K562 (cell line): ENCODE data around the gene FBXL12. TPM values are rescaled to one million over a fixed set of nuclear protein-coding genes. Genes with fewer than 3 reads are reported as not detected.
"Not testable (repeated sequence)": the region's sequence is repeated elsewhere in the genome, so short reads cannot be mapped to it uniquely, and the experiment has no call there.

ENCODE experiments used
- polyA plus RNA-seq, 8 experiments: library from polyadenylated mRNA; depleted of rRNA in 4 of 8; stranded (reverse) in 5 of 8; unstranded in 3 of 8; fragments of >200 nt; fragmentation: Nextera tagmentation in 2 of 8; fragmentation: Illumina TruSeq in 1 of 8; extraction: Ambion mirVana in 2 of 8; extraction: Trizol in 1 of 8; gene quantifications; 2 replicates each; pipeline versions ENCODE4 v1.2.1 to v1.2.3, GENCODE V29; 2011 to 2014; ENCODE audit warnings: inconsistent platforms in 1 of 8, missing spikeins in 1 of 8
- total RNA-seq, 7 experiments: library from RNA; depleted of rRNA in 6 of 7; stranded (reverse); fragments of >200 nt in 6 of 7; fragmentation: Illumina TruSeq in 2 of 7; extraction: Trizol in 2 of 7; gene quantifications; 2 replicates each; pipeline versions ENCODE4 v1.2.1 to v1.2.3, GENCODE V29; 2011 to 2021; ENCODE audit warnings: low replicate concordance in 1 of 7
- TF ChIP-seq, protein P1 (sequence below), 2 experiments: fragments of 450-650 bp in 1 of 2; sonication (generic) in 1 of 2; formaldehyde crosslinking in 1 of 2; IDR thresholded peaks; 2 replicates each; pipeline versions ENCODE4 v1.7.1 to v1.9.0; 2016 to 2022; ENCODE audit warnings: inconsistent platforms in 1 of 2, mild to moderate bottlenecking in 1 of 2, missing genetic modification reagents in 1 of 2
- TF ChIP-seq, protein P2 (sequence below): IDR thresholded peaks from 2 replicates; pipeline ENCODE4 v1.6.1; 2016; ENCODE audit warnings: missing genetic modification characterization, missing compliant biosample characterization

The FBXL12 gene
- total and polyA plus RNA-seq, 9 of the 15 experiments (the other 6 are each of a cell fraction or from before 2014, with no cell fraction given), result 2.7 to 40.5 (median 26.5) TPM

DNA sequence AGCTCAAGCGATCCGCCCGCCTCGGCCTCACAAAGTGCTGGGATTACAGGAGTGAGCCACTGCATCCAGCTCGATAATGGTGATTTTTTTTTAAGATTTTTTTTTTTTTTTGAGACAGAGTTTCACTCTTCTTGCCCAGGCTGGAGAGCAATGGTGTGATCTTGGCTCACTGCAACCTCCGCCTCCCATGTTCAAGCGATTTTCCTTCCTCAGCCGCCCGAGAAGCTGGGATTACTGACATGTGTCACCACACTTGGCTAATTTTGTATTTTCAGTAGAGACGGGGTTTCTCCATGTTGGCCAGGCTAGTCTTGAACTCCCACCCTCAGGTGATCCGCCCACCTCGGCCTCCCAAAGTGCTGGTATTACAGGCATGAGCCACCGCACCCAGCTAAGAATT, 30.3 kb downstream of the FBXL12 start (continued):
- TF ChIP-seq, protein P1, sequence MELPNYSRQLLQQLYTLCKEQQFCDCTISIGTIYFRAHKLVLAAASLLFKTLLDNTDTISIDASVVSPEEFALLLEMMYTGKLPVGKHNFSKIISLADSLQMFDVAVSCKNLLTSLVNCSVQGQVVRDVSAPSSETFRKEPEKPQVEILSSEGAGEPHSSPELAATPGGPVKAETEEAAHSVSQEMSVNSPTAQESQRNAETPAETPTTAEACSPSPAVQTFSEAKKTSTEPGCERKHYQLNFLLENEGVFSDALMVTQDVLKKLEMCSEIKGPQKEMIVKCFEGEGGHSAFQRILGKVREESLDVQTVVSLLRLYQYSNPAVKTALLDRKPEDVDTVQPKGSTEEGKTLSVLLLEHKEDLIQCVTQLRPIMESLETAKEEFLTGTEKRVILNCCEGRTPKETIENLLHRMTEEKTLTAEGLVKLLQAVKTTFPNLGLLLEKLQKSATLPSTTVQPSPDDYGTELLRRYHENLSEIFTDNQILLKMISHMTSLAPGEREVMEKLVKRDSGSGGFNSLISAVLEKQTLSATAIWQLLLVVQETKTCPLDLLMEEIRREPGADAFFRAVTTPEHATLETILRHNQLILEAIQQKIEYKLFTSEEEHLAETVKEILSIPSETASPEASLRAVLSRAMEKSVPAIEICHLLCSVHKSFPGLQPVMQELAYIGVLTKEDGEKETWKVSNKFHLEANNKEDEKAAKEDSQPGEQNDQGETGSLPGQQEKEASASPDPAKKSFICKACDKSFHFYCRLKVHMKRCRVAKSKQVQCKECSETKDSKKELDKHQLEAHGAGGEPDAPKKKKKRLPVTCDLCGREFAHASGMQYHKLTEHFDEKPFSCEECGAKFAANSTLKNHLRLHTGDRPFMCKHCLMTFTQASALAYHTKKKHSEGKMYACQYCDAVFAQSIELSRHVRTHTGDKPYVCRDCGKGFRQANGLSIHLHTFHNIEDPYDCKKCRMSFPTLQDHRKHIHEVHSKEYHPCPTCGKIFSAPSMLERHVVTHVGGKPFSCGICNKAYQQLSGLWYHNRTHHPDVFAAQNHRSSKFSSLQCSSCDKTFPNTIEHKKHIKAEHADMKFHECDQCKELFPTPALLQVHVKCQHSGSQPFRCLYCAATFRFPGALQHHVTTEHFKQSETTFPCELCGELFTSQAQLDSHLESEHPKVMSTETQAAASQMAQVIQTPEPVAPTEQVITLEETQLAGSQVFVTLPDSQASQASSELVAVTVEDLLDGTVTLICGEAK (IDR thresholded peaks at IDR 0.05), result peak; percentile 43
- TF ChIP-seq, protein P1 (CRISPR knock-in tag; IDR thresholded peaks at IDR 0.05), result not testable (repeated sequence)
- TF ChIP-seq, protein P2, sequence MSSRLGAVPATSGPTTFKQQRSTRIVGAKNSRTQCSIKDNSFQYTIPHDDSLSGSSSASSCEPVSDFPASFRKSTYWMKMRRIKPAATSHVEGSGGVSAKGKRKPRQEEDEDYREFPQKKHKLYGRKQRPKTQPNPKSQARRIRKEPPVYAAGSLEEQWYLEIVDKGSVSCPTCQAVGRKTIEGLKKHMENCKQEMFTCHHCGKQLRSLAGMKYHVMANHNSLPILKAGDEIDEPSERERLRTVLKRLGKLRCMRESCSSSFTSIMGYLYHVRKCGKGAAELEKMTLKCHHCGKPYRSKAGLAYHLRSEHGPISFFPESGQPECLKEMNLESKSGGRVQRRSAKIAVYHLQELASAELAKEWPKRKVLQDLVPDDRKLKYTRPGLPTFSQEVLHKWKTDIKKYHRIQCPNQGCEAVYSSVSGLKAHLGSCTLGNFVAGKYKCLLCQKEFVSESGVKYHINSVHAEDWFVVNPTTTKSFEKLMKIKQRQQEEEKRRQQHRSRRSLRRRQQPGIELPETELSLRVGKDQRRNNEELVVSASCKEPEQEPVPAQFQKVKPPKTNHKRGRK (tag), result 0 out of 2 replicates have a peak, but pooled peaks have one; percentile 16
